ENCODE measurements around the gene ZNF628. TPM values are rescaled to one million over a fixed set of nuclear protein-coding genes. Genes with fewer than 3 reads are reported as not detected.

ZNF628 gene
- total RNA-seq, 1 donor from 2014 or later = 19.0 TPM

GRCh38 chr19:55451965-55452748 is 24.3 kb upstream of the ZNF628 start:
- Mint-ChIP-seq H3K27me3 (ENCODE audit: low read depth) (peaks cover 32% of the 10 kb centered on the region), H3K4me1 (peaks cover 7% of the 10 kb centered on the region), H3K4me3 (peak overlapping the region; percentile 60), H3K27ac (no peak overlapping the region), H3K9me3 (no peaks in the 10 kb centered on the region), H3K36me3 (peaks cover 3% of the 10 kb centered on the region)
- TF ChIP-seq CTCF (IDR thresholded peaks at IDR 0.05; ENCODE audit: unreplicated experiment) = no peak
- DNase-seq (ENCODE audit: low spot score in 2 of 2, unreplicated experiment in 2 of 2) = no peak

GRCh38 chr19:55452749-55453346 is 23.6 kb upstream of the ZNF628 start:
- H3K27ac Mint-ChIP-seq = no peak overlapping the region
- H3K36me3 Mint-ChIP-seq = peaks cover 3% of the 10 kb centered on the region
- no peak for TF ChIP-seq CTCF (IDR thresholded peaks at IDR 0.05; ENCODE audit: unreplicated experiment)
- peak; percentile 67 to 81 for DNase-seq (ENCODE audit: low spot score in 2 of 2, unreplicated experiment in 2 of 2)
- H3K27me3 Mint-ChIP-seq (ENCODE audit: low read depth) = peaks cover 32% of the 10 kb centered on the region
- no peaks in the 10 kb centered on the region for H3K9me3 Mint-ChIP-seq
- peaks cover 7% of the 10 kb centered on the region for H3K4me1 Mint-ChIP-seq
- peak overlapping the region; percentile 44 for H3K4me3 Mint-ChIP-seq

- Mint-ChIP-seq H3K9me3 (no peaks in the 10 kb centered on the region), H3K27me3 (ENCODE audit: low read depth) (peaks cover 32% of the 10 kb centered on the region), H3K36me3 (peaks cover 3% of the 10 kb centered on the region), H3K27ac (no peak overlapping the region), H3K4me1 (peaks cover 7% of the 10 kb centered on the region), H3K4me3 (peak overlapping the region; percentile 44)
- no peak for DNase-seq (ENCODE audit: low spot score in 2 of 2, unreplicated experiment in 2 of 2)
- no peak for TF ChIP-seq CTCF (IDR thresholded peaks at IDR 0.05; ENCODE audit: unreplicated experiment)
Observed at GRCh38 chr19:55453511-55454260, 22.7 kb upstream of the ZNF628 start.

GRCh38 chr19:55454787-55455243 is 21.6 kb upstream of the ZNF628 start:
- Mint-ChIP-seq H3K9me3 (no peaks in the 10 kb centered on the region), H3K27me3 (ENCODE audit: low read depth) (peaks cover 32% of the 10 kb centered on the region), H3K4me3 (no peak overlapping the region), H3K27ac (no peak overlapping the region), H3K4me1 (peaks cover 14% of the 10 kb centered on the region), H3K36me3 (peaks cover 3% of the 10 kb centered on the region)
- DNase-seq (ENCODE audit: low spot score in 2 of 2, unreplicated experiment in 2 of 2) = no peak
- peak; percentile 40 for TF ChIP-seq CTCF (IDR thresholded peaks at IDR 0.05; ENCODE audit: unreplicated experiment)

- peaks cover 28% of the 10 kb centered on the region for H3K27me3 Mint-ChIP-seq (ENCODE audit: low read depth)
- H3K27ac Mint-ChIP-seq = no peak overlapping the region
- peaks cover 3% of the 10 kb centered on the region for H3K36me3 Mint-ChIP-seq
Observed at GRCh38 chr19:55455576-55456235, 20.7 kb upstream of the ZNF628 start.

More at GRCh38 chr19:55455576-55456235, 20.7 kb upstream of the ZNF628 start:
- H3K4me1 Mint-ChIP-seq = peaks cover 22% of the 10 kb centered on the region
- DNase-seq (ENCODE audit: low spot score in 2 of 2, unreplicated experiment in 2 of 2) = no peak
- no peak overlapping the region for H3K4me3 Mint-ChIP-seq
- H3K9me3 Mint-ChIP-seq = no peaks in the 10 kb centered on the region
- TF ChIP-seq CTCF (IDR thresholded peaks at IDR 0.05; ENCODE audit: unreplicated experiment) = no peak
